ENCODE results near the gene TCF15.

Gene TCF15

GRCh38 chr20:576156-576555, 34.0 kb downstream of the TCF15 start:
- DNase-seq: no peak

DNA sequence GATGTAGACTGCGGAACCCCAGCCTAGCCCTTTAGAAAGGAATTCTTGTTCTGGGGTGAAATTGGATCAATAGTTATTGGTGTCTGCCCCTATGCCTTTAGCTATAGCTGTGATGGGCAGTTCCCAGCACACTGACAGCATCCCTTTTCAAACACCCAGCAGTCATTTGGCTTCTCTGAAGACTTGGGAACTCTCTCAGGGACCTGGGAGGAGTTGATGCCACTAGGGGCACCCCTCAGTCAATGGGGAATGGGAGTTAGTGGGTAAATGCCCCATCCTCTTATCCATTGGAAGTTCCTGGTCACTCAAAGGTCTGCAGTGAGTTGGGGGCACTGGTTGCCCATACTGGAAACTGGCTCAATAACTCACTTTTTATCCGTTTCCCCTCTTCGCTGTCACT, 34.9 kb downstream of the TCF15 start:
- DNase-seq: no peak

DNA sequence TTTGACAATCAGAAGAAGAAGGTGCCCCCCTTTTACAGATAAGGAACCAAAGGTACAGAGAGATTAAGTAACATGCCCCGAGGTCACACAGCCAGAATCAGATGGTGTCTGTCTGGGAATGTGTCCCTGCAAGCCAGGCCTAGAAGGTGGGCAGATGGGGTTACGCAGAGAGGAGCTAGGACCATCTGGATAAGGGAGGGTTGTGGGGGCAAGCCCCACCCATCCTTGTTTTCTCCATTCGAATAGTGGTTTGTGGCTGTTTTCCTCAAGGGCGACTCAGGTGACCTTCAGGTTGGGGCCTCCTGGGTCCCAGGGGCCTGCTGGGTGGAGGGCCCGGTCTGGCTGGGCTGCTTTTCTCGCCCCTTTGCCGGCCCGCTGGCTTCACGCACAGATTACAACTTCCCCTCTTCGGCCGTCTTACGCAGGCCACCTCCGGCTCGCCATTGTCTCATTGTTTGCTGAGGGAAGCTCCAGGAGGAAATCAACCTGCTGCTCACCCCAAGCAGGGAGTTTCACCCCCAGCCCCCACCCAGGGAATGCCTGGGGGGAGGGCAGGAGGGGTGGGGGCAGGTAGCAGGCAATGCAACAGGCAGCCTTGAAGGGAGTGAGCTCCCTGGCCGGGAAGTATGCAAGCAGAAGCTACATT, 35.7 kb downstream of the TCF15 start:
- DNase-seq: no peak

GRCh38 chr20:573414-574296, 36.5 kb downstream of the TCF15 start:
- no peak for DNase-seq

- DNase-seq: no peak
Observed at GRCh38 chr20:572727-573126, 37.4 kb downstream of the TCF15 start.

DNA sequence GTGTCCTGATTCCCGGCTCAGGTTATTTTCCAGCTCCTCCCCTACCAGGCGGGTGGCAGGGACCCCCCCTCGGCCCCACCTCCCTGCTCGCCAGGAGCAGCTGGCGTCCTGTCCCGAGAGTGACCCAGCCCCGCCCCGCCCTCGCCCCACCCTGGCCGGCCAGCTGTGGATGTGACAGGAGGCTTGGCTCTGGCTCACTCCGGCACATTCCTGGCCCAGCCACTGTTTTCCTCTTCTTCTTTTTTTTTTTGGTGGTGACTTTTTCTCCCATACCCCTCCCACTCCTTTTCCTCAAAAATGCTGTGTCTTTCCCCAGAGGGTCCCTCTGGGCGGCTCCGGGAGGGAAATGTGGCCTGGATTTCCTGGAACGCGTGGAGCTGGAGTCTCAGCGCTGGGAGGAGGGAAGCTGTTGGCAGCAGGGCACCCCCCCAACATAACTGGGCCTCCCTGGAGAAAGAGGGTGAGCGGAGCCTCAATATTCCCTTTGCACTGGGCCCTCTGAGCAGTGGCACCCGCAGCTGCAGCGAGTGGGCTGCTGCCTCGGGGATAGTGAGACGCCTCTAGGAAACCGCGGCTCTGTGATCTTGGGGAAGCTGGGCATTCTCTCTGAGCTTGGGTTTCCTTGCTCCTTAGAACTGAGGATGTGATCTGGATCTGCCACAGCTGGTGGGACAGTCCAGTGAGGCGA, 38.2 kb downstream of the TCF15 start:
- DNase-seq: peak; percentile 17

- DNase-seq: no peak
Observed at GRCh38 chr20:568673-569415, 41.3 kb downstream of the TCF15 start.

- DNase-seq: no peak
Observed at GRCh38 chr20:568097-568652, 41.9 kb downstream of the TCF15 start.

DNA sequence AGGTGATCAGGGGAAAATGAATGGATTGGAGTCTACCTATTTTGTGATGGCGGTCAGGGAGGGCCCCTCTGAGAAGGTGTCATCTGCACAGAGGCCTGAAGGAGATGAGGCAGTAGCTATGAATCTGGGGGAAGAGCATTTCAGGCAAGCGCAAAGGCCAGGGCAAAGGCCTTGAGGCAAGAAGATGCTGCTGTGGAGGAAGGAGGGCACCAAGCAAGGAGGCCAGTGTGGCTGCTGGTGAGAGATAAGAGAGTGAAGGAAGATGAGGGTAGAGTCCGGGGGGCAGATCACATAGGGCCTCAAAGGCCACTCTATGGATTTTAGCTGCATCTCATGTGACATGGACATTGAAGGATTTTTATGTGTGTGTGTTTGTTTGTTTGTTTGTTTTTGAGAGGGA, 45.9 kb downstream of the TCF15 start:
- DNase-seq: no peak

DNA sequence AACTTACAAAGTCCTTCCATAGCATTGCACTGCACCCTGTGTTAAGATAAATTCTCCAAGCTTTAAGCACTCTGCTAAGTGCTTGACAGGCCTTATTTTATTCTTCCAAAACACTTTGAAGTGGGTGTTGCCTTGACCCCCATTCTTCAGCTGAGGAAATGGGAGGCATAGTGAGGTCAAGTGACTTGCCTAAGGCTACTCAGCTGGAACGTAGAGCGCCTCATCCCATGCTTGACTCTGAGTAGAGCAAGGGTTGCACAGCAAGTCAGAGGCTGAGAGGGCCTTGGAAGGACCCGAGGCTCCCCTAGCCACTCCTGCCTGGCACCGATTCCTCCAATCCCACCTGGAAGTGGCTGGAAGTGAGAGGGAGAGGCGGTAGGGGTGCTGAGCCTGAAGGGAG, 46.9 kb downstream of the TCF15 start:
- no peak for DNase-seq

- DNase-seq: no peak
Observed at GRCh38 chr20:562232-562897, 47.7 kb downstream of the TCF15 start.

DNA sequence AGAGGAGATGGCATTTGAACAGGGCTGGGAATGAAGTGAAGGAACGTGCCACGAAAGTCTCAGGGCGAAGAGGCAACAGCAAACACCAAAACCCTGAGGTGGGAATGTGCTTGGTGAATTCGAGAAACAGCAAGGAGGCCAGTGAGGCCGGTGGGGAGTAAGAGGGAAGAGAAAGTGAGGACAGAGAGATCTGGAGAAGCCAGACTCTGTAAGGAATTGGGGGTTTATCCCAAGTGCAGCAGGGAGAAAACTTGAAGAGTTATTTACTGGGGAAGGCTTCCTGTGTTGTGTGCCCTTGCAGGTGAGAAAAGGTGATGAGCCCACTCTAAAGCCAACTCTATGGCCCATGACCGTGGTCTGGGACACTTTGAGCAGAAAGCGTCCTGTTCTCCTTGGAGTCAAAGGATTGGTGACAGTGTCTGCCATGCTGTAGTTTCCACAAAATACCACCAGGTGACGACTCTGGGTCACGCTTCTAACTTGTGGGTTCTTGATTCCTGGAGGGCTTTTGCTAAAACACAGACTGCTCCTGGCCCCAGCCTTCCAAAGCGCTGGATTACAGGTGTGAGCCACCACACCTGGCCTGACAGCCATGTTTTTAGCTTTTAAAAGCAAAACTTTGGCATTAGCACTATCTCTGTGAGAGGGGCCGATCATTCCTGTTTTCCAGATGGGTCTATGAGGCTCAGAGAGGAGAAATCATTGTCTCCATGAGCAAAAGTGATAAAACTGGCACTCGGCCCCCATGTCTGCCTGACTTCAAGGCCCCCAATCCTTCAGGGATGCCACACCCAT, 48.5 kb downstream of the TCF15 start:
- DNase-seq: peak; percentile 53

DNA sequence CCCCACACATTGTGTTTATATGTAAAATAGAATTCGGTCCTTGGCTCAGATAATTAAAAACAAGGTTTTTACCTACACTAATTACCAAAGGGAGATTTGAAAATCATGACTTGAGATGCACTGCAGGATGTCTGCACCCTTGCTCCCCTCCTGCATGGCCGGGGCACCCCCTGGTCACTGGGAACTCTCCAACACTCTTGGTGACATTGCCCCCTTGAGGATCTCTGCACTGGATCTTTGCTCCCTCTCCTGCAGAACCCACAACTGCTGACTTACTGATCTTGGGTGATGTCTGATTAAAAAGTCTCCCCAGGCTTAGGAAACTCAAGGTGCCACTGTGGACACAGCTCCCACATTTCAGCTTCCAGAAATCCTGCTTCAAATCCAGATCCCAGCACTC, 49.4 kb downstream of the TCF15 start:
- no peak for DNase-seq

- DNase-seq: no peak
Observed at GRCh38 chr20:558117-558516, 52.0 kb downstream of the TCF15 start.

DNA sequence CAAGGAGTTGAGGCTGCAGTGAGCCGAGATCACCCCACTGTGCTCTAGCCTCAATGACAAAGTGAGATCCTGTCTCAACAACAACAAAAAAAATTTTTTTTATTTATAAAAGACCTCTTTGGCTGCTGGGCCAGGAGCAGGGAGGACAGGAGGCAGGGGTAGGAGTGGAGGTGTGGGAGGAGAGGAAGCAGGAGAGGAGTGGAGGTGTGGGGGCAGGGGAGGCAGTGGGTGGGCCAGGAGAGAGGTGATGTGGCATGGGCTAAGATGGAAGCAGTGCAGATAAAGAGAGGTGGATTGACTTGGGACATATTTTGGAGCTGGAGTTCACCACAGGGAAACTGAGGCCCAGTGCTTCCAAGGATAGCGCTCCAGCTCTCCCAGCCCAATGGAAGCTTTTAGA, 53.1 kb downstream of the TCF15 start:
- DNase-seq: no peak

DNA sequence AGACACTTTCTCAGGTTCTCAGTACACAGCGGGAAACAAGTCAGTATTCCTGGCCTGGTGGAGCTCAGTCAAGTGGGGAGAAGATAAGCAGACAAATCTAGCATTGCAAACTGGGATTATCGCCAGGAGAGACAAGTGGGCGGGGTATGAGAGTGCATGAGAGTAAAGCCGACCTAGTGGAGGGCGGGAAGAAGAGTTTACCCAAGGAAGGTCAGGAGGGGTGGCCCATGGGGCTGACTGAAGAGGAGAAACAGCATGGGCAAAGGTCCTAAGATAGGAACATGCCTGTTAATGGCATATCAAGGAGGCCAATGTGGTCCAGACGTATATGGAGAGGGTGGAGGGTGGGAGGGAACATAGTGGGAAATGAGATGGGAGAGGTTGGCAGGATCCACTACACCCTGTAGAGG, 54.1 kb downstream of the TCF15 start:
- DNase-seq: no peak
